Neutrophil (primary cell): Measurements from ENCODE around the gene HOXB9.

Source experiments
- H3K27ac ChIP-seq: fragments of 200-600 bp; sonication (generic); 2 replicates; pipeline ENCODE4 v1.5.1; 2016; ENCODE audit warnings: mild to moderate bottlenecking, moderate library complexity
- H3K27me3 ChIP-seq: fragments of 200-600 bp; sonication (generic); 2 replicates; pipeline ENCODE4 v1.6.0; 2016; ENCODE audit warnings: mild to moderate bottlenecking
- H3K36me3 ChIP-seq: fragments of 200-600 bp; sonication (generic); 2 replicates; pipeline ENCODE4 v1.5.1; 2017
- H3K4me1 ChIP-seq, 2 experiments: fragments of 200-600 bp in 1 of 2; sonication (generic) in 1 of 2; 1 replicate in 1 of 2; 2 replicates in 1 of 2; pipeline versions ENCODE4 v1.5.1 to v1.6.1; 2013 to 2016; ENCODE audit warnings: low read depth in 1 of 2, low read length in 1 of 2, mild to moderate bottlenecking in 1 of 2, moderate library complexity in 1 of 2; ENCODE audit not compliant: control insufficient read depth in 1 of 2, insufficient read depth in 1 of 2
- H3K4me3 ChIP-seq, 2 experiments: fragments of 200-600 bp in 1 of 2; sonication (generic) in 1 of 2; 1 replicate in 1 of 2; 2 replicates in 1 of 2; pipeline ENCODE4 v1.5.1; 2013 to 2016; ENCODE audit warnings: low read depth in 1 of 2, low read length in 1 of 2, mild to moderate bottlenecking in 1 of 2, moderate library complexity in 1 of 2
- H3K9me3 ChIP-seq: fragments of 200-600 bp; sonication (generic); 2 replicates; pipeline ENCODE4 v1.5.1; 2016
- TF ChIP-seq, protein P1 (sequence below): fragments of 200-600 bp; sonication (generic); IDR thresholded peaks from 2 replicates; pipeline ENCODE4 v1.5.1; 2016; ENCODE audit warnings: antibody characterized with exemption

The HOXB9 gene

DNA sequence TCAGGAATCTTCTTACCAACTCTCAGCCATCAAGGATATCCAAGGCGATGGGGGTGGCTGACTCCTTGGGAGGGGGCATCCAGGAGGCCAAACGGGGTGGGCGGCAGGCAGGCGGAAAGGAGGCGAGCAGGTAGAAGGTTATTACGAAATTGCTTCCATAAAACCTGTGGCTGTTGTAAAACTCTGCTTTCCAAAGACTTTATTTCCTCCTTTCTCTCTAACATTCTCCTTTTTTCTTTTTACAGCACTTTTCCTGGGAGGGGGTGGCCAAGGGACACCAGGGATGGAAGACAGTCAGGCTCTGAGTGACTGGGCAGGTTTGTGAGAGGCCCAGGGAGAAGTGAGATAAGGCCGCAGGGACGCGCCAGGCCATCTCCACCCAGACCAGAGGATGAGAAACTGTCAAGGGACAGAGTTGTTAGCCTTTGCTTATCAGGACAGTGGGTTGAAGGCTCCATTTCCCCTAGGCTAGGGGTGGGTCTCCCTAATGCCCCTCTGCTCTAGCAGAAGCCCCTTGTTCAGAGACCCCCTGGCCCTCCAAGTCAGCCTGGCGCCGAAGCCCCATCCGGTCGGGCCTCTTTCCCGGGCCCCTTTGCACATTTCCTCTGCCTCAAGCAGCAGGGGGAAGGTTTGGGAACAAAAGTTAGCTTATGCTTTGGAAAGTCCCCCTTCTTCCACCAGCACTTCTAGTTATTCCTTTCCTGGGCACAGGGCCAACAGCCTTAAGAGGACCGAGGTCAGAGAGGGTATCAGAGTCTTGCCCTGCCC, 5.0 kb upstream of the HOXB9 start:
- Histone ChIP-seq H3K9me3 (no peaks in the 10 kb centered on the region), H3K36me3 (no peaks in the 10 kb centered on the region), H3K27me3 (peaks cover 100% of the 10 kb centered on the region), H3K4me3 (no peak overlapping the region), H3K27ac (no peak overlapping the region), H3K4me1 (peaks cover 0 to 4% of the 10 kb centered on the region in 2 experiments)
- TF ChIP-seq, protein P1, sequence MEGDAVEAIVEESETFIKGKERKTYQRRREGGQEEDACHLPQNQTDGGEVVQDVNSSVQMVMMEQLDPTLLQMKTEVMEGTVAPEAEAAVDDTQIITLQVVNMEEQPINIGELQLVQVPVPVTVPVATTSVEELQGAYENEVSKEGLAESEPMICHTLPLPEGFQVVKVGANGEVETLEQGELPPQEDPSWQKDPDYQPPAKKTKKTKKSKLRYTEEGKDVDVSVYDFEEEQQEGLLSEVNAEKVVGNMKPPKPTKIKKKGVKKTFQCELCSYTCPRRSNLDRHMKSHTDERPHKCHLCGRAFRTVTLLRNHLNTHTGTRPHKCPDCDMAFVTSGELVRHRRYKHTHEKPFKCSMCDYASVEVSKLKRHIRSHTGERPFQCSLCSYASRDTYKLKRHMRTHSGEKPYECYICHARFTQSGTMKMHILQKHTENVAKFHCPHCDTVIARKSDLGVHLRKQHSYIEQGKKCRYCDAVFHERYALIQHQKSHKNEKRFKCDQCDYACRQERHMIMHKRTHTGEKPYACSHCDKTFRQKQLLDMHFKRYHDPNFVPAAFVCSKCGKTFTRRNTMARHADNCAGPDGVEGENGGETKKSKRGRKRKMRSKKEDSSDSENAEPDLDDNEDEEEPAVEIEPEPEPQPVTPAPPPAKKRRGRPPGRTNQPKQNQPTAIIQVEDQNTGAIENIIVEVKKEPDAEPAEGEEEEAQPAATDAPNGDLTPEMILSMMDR, result no peak

DNA sequence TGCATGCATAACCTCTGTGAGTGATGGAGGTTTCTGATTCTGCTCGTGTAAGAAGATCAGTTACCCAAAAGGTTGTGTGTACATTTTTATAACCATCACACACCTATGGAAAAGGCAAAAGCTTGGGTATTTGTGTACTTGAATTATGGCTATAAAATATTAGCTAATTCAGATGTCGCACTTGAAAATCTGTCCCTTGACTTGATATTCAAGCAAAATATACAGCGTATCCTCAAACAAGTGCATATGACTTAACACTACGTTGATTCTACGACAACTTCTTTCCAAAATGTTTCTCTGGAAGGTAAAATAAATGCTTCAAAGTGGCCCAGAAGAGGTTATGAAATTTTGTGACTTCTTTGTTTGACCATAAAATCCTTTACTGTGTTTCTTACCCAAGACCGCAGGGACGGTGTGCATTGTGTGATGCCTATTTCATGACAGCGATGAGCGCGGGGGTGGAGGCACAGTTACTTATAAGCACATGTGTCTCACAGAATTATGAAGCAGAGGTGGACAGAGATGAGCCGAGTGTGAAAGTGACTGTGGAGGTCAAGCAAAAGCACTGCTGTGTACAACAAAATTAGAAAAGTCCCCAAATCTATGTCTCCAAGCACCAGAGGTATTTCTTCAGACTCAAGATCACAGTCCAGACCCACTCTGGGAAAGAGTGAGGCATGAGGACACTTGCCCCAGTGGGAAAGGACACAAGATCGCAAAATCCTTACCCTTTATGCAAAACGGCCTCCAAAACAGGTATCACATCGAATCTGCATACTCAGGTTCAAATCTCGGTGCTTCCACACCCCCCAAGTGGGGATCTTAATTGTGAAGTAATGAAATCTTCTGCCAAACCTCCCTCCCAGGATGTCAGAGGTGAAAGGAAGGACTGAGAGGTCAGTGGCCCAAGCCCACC, 4.1 kb upstream of the HOXB9 start:
- Histone ChIP-seq H3K36me3 (no peaks in the 10 kb centered on the region), H3K4me3 (no peak overlapping the region), H3K27ac (no peak overlapping the region), H3K27me3 (peaks cover 100% of the 10 kb centered on the region), H3K4me1 (peaks cover 0 to 6% of the 10 kb centered on the region in 2 experiments), H3K9me3 (no peaks in the 10 kb centered on the region)
- TF ChIP-seq, protein P1, result no peak

DNA sequence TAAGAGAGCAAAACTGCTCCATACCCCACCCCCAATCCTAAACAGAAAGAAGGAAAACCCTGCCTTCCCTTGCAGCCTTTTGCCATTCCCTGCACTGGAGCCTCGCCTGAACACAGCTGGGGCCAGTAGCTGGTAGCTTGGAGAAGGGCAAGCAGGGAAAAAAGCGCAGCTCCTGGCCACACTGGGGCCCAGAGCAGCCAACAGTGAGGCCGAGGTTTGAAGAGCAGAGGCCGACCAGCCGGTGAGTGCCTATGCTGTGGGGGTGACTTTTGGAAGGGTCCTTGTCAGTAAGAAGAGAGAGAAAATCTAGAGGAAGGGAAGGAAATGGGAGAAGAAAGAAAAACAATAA, 3.2 kb upstream of the HOXB9 start:
- H3K4me1 ChIP-seq, result peaks cover 0 to 6% of the 10 kb centered on the region in 2 experiments
- peaks cover 100% of the 10 kb centered on the region for H3K27me3 ChIP-seq
- no peak overlapping the region for H3K4me3 ChIP-seq

DNA sequence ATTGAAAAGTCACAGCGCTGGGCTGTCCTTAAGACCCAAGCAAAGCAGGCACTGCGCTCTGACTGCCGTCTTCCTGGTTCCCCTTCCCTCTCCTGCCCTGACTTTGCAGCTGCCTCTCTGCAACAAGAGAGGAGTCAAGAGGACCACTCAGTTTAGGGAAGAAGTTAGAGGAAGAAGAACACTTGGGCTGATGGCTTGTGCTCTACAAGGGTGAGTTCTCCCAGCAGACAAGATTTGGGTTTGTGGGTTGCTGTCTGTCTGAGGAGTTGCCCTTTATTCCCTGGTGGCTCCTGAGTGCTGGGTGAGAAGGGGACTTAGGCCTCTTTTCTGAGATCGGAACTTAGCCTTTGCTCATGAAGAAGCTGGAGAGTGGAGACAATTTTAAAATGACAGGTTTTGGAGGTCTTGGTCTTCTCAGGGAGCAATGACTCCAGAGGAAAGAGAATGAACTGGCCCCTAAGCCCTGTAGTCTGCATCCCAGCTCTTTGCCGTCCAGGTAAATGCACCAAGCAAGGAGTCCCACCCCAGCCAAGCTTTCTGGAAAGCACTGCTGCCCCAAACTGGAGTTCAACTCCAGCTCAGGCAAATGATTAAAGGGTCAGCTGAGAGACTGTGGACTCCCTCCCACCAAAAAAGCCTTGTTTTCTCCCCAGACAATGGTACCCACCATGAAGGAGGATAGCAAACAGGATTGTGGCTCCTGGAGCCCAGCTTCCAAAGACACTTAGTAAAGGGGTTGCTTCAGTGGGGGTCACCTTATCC, 2.7 kb upstream of the HOXB9 start:
- peaks cover 100% of the 10 kb centered on the region for H3K27me3 ChIP-seq
- H3K9me3 ChIP-seq, result no peaks in the 10 kb centered on the region
- TF ChIP-seq, protein P1, result no peak
- no peak overlapping the region for H3K27ac ChIP-seq
- H3K4me3 ChIP-seq, result no peak overlapping the region
- no peaks in the 10 kb centered on the region for H3K36me3 ChIP-seq
- H3K4me1 ChIP-seq, result peaks cover 0 to 6% of the 10 kb centered on the region in 2 experiments

More for the DNA sequence above, 3.2 kb upstream of the HOXB9 start:
- Histone ChIP-seq H3K9me3 (no peaks in the 10 kb centered on the region), H3K36me3 (no peaks in the 10 kb centered on the region), H3K27ac (no peak overlapping the region)
- TF ChIP-seq, protein P1, result no peak
